ENCODE results near the gene PRPF19.

PRPF19 gene

GRCh38 chr11:60906132-60906972 is at the start of gene PRPF19:
TSS of gene PRPF19 (minus strand) at chr11:60906585. CDS start at chr11:60906382, 203 bp downstream.
- FAIRE-seq, result peak; percentile 79

- no peak for FAIRE-seq
Measured at GRCh38 chr11:60955571-60955970, 49.2 kb upstream of the PRPF19 start.

GRCh38 chr11:60954421-60954820 is 48.0 kb upstream of the PRPF19 start:
- no peak for FAIRE-seq

GRCh38 chr11:60953781-60954180 is 47.4 kb upstream of the PRPF19 start:
- no peak for FAIRE-seq

- FAIRE-seq, result no peak
Measured at GRCh38 chr11:60952742-60953170, 46.4 kb upstream of the PRPF19 start.

GRCh38 chr11:60951904-60952741 is 45.7 kb upstream of the PRPF19 start, which contains the start of gene SLC15A3:
TSS of gene SLC15A3 (minus strand) at chr11:60952176. CDS start at chr11:60951551, 625 bp downstream.
- no peak for FAIRE-seq

GRCh38 chr11:60951606-60951903 is 45.2 kb upstream of the PRPF19 start:
- FAIRE-seq, result no peak

- no peak for FAIRE-seq
Measured at GRCh38 chr11:60950933-60951605, 44.7 kb upstream of the PRPF19 start.

GRCh38 chr11:60950024-60950423 is 43.6 kb upstream of the PRPF19 start:
- no peak for FAIRE-seq

- no peak for FAIRE-seq
Measured at GRCh38 chr11:60948250-60948649, 41.9 kb upstream of the PRPF19 start.

GRCh38 chr11:60947700-60948099 is 41.3 kb upstream of the PRPF19 start:
- FAIRE-seq, result no peak

- FAIRE-seq, result no peak
Measured at GRCh38 chr11:60946601-60947264, 40.3 kb upstream of the PRPF19 start.

- no peak for FAIRE-seq
Measured at GRCh38 chr11:60945295-60945667, 38.9 kb upstream of the PRPF19 start.

GRCh38 chr11:60944490-60945294 is 38.3 kb upstream of the PRPF19 start:
- FAIRE-seq, result no peak

GRCh38 chr11:60942970-60943565 is 36.7 kb upstream of the PRPF19 start:
- no peak for FAIRE-seq

GRCh38 chr11:60942219-60942618 is 35.8 kb upstream of the PRPF19 start:
- FAIRE-seq, result no peak

- no peak for FAIRE-seq
Measured at GRCh38 chr11:60941371-60942119, 35.2 kb upstream of the PRPF19 start.

GRCh38 chr11:60939855-60940254 is 33.5 kb upstream of the PRPF19 start:
- no peak for FAIRE-seq

- no peak for FAIRE-seq
Measured at GRCh38 chr11:60939301-60939700, 32.9 kb upstream of the PRPF19 start.

GRCh38 chr11:60938500-60938899 is 32.1 kb upstream of the PRPF19 start:
- FAIRE-seq, result no peak

- no peak for FAIRE-seq
Measured at GRCh38 chr11:60937811-60938210, 31.4 kb upstream of the PRPF19 start.

Measured in endometrium (tissue), 2 donors.